DND-41 (cell line): Measurements from ENCODE around the gene SIPA1L3.

ENCODE experiments used
- CTCF ChIP-seq: IDR thresholded peaks from 2 replicates; pipeline ENCODE4 v1.5.1; 2012; ENCODE audit warnings: borderline replicate concordance, low read length, moderate library complexity, mild to moderate bottlenecking; ENCODE audit not compliant: poor library complexity, severe bottlenecking; ENCODE audit errors: extremely low read depth
- EZH2 ChIP-seq: IDR thresholded peaks from 3 replicates; pipeline ENCODE4 v1.6.1; 2012; ENCODE audit warnings: borderline replicate concordance, low read depth, mild to moderate bottlenecking, moderate library complexity, low read length, inconsistent platforms; ENCODE audit not compliant: severe bottlenecking

- TF ChIP-seq CTCF (no peak), EZH2 (no peak)
Observed at GRCh38 chr19:38011426-38011825, 104.4 kb downstream of the SIPA1L3 start.
